Measurements from ENCODE around the gene CD47. TPM values are rescaled to one million over a fixed set of nuclear protein-coding genes. Genes with fewer than 3 reads are reported as not detected.

The CD47 gene
- total RNA-seq, 2 donors from 2014 or later: 6.4 to 12.0 TPM

- H3K36me3 ChIP-seq (ENCODE audit: control insufficient read depth, insufficient read depth, low read length): no peaks in the 10 kb centered on the region
- no peak overlapping the region for H3K9ac ChIP-seq (ENCODE audit: extremely low read depth, low read length, poor library complexity, severe bottlenecking)
- 83% methylated on average over 1 of the region's 4 CpGs; no CpG with 5 or more reads in 1 of the 2 experiments for WGBS, 2 experiments (ENCODE audit: insufficient coverage in 1 of 2, insufficient read length in 1 of 2)
- Mint-ChIP-seq H3K4me3 (no peak overlapping the region), H3K4me1 (peaks cover 5% of the 10 kb centered on the region), H3K27ac (no peak overlapping the region), H3K27me3 (ENCODE audit: insufficient read depth) (no peaks in the 10 kb centered on the region), H3K9me3 (no peaks in the 10 kb centered on the region), H3K36me3 (ENCODE audit: low read depth) (no peaks in the 10 kb centered on the region)
- no peak overlapping the region for H3K27ac ChIP-seq (ENCODE audit: low read depth, low read length)
- no peaks in the 10 kb centered on the region for H3K27me3 ChIP-seq (ENCODE audit: control insufficient read depth, insufficient read depth, low read length, poor library complexity, severe bottlenecking)
- H3K9me3 ChIP-seq (ENCODE audit: control insufficient read depth, low read length): no peaks in the 10 kb centered on the region
- no peak overlapping the region for H3K4me3 ChIP-seq (ENCODE audit: low read length)
- no peak for DNase-seq
- TF ChIP-seq CTCF (conservative IDR thresholded peaks at IDR 0.05): no peak
- no peaks in the 10 kb centered on the region for H3K4me1 ChIP-seq (ENCODE audit: control insufficient read depth, insufficient read depth, low read length)
Measured at GRCh38 chr3:108130236-108130635, 39.4 kb upstream of the CD47 start.

- TF ChIP-seq CTCF (conservative IDR thresholded peaks at IDR 0.05): no peak
- H3K27me3 ChIP-seq (ENCODE audit: control insufficient read depth, insufficient read depth, low read length, poor library complexity, severe bottlenecking): no peaks in the 10 kb centered on the region
- H3K4me3 ChIP-seq (ENCODE audit: low read length): no peak overlapping the region
- Mint-ChIP-seq H3K4me1 (peaks cover 10% of the 10 kb centered on the region), H3K9me3 (no peaks in the 10 kb centered on the region), H3K27ac (no peak overlapping the region), H3K27me3 (ENCODE audit: insufficient read depth) (no peaks in the 10 kb centered on the region), H3K36me3 (ENCODE audit: low read depth) (no peaks in the 10 kb centered on the region), H3K4me3 (no peak overlapping the region)
- H3K36me3 ChIP-seq (ENCODE audit: control insufficient read depth, insufficient read depth, low read length): no peaks in the 10 kb centered on the region
- no peak overlapping the region for H3K9ac ChIP-seq (ENCODE audit: extremely low read depth, low read length, poor library complexity, severe bottlenecking)
- peaks cover 4% of the 10 kb centered on the region for H3K4me1 ChIP-seq (ENCODE audit: control insufficient read depth, insufficient read depth, low read length)
- H3K27ac ChIP-seq (ENCODE audit: low read depth, low read length): no peak overlapping the region
- H3K9me3 ChIP-seq (ENCODE audit: control insufficient read depth, low read length): no peaks in the 10 kb centered on the region
- WGBS, 2 experiments (ENCODE audit: insufficient coverage in 1 of 2, insufficient read length in 1 of 2): 87 to 89% methylated on average over 7 to 9 of the region's 9 CpGs
- DNase-seq: no peak
Measured at GRCh38 chr3:108127301-108127988, 36.6 kb upstream of the CD47 start.

- H3K9ac ChIP-seq (ENCODE audit: extremely low read depth, low read length, poor library complexity, severe bottlenecking): no peak overlapping the region
- TF ChIP-seq CTCF (conservative IDR thresholded peaks at IDR 0.05): no peak
- no peak for DNase-seq
- H3K27me3 Mint-ChIP-seq (ENCODE audit: insufficient read depth): no peaks in the 10 kb centered on the region
- peaks cover 4% of the 10 kb centered on the region for H3K4me1 ChIP-seq (ENCODE audit: control insufficient read depth, insufficient read depth, low read length)
- H3K27ac Mint-ChIP-seq: no peak overlapping the region
- H3K27ac ChIP-seq (ENCODE audit: low read depth, low read length): no peak overlapping the region
- no peaks in the 10 kb centered on the region for H3K27me3 ChIP-seq (ENCODE audit: control insufficient read depth, insufficient read depth, low read length, poor library complexity, severe bottlenecking)
- H3K4me3 Mint-ChIP-seq: no peak overlapping the region
- WGBS, 2 experiments (ENCODE audit: insufficient coverage in 1 of 2, insufficient read length in 1 of 2): 77% methylated on average over 1 of the region's 1 CpG; no CpG with 5 or more reads in 1 of the 2 experiments
- H3K36me3 Mint-ChIP-seq (ENCODE audit: low read depth): no peaks in the 10 kb centered on the region
- no peaks in the 10 kb centered on the region for H3K9me3 ChIP-seq (ENCODE audit: control insufficient read depth, low read length)
- H3K36me3 ChIP-seq (ENCODE audit: control insufficient read depth, insufficient read depth, low read length): no peaks in the 10 kb centered on the region
- no peak overlapping the region for H3K4me3 ChIP-seq (ENCODE audit: low read length)
- H3K4me1 Mint-ChIP-seq: peaks cover 10% of the 10 kb centered on the region
- H3K9me3 Mint-ChIP-seq: no peaks in the 10 kb centered on the region
Measured at GRCh38 chr3:108126348-108126747, 35.5 kb upstream of the CD47 start.

Measured in endodermal cell (in vitro differentiated cells).